Activated naive CD8-positive, alpha-beta T cell (primary cell): ENCODE data around the gene KIFC3.
"Not testable (repeated sequence)": the region's sequence is repeated elsewhere in the genome, so short reads cannot be mapped to it uniquely, and the experiment has no call there.

Experiments used
- H3K27ac Mint-ChIP-seq: one replicate; pipeline ENCODE4 v1.8.0; 2021; ENCODE audit warnings: mixed read lengths
- H3K27me3 Mint-ChIP-seq: one replicate; pipeline ENCODE4 v1.8.0; 2021; ENCODE audit warnings: mixed read lengths
- H3K36me3 Mint-ChIP-seq: one replicate; pipeline ENCODE4 v1.8.0; 2021; ENCODE audit warnings: mixed read lengths
- H3K4me1 Mint-ChIP-seq: one replicate; pipeline ENCODE4 v1.8.0; 2021; ENCODE audit warnings: low read depth, mixed read lengths
- H3K4me3 Mint-ChIP-seq: one replicate; pipeline ENCODE4 v1.8.0; 2021; ENCODE audit warnings: mild to moderate bottlenecking, mixed read lengths
- H3K9me3 Mint-ChIP-seq: one replicate; pipeline ENCODE4 v1.8.0; 2021; ENCODE audit warnings: low read depth, mixed read lengths

Gene KIFC3

GRCh38 chr16:57730771-57731730 lies 71.2 kb downstream of the KIFC3 start:
- Mint-ChIP-seq H3K27ac (no peak overlapping the region), H3K27me3 (no peaks in the 10 kb centered on the region), H3K4me1 (peaks cover 5% of the 10 kb centered on the region), H3K9me3 (no peaks in the 10 kb centered on the region), H3K36me3 (peaks cover 4% of the 10 kb centered on the region), H3K4me3 (no peak overlapping the region)

GRCh38 chr16:57729852-57730251 lies 72.4 kb downstream of the KIFC3 start:
- H3K36me3 Mint-ChIP-seq, H3K9me3 Mint-ChIP-seq, H3K4me3 Mint-ChIP-seq, H3K4me1 Mint-ChIP-seq, H3K27me3 Mint-ChIP-seq, H3K27ac Mint-ChIP-seq: not testable (repeated sequence)

GRCh38 chr16:57729182-57729484 lies 73.2 kb downstream of the KIFC3 start:
- Mint-ChIP-seq H3K4me3 (no peak overlapping the region), H3K27me3 (no peaks in the 10 kb centered on the region), H3K36me3 (peaks cover 4% of the 10 kb centered on the region), H3K9me3 (no peaks in the 10 kb centered on the region), H3K4me1 (no peaks in the 10 kb centered on the region), H3K27ac (no peak overlapping the region)

GRCh38 chr16:57728336-57729181 lies 73.7 kb downstream of the KIFC3 start:
- Mint-ChIP-seq H3K9me3 (no peaks in the 10 kb centered on the region), H3K27me3 (no peaks in the 10 kb centered on the region), H3K27ac (no peak overlapping the region), H3K4me3 (no peak overlapping the region), H3K4me1 (no peaks in the 10 kb centered on the region), H3K36me3 (peaks cover 4% of the 10 kb centered on the region)

GRCh38 chr16:57727610-57728009 lies 74.7 kb downstream of the KIFC3 start:
- Mint-ChIP-seq H3K4me1 (no peaks in the 10 kb centered on the region), H3K36me3 (peaks cover under 1% of the 10 kb centered on the region), H3K27ac (no peak overlapping the region), H3K9me3 (no peaks in the 10 kb centered on the region), H3K4me3 (no peak overlapping the region), H3K27me3 (no peaks in the 10 kb centered on the region)

GRCh38 chr16:57726433-57726947 lies 75.8 kb downstream of the KIFC3 start:
- no peaks in the 10 kb centered on the region for H3K9me3 Mint-ChIP-seq
- H3K27ac Mint-ChIP-seq, result no peak overlapping the region
- H3K27me3 Mint-ChIP-seq, result no peaks in the 10 kb centered on the region
- no peaks in the 10 kb centered on the region for H3K36me3 Mint-ChIP-seq
- H3K4me1 Mint-ChIP-seq, result no peaks in the 10 kb centered on the region
- H3K4me3 Mint-ChIP-seq, result no peak overlapping the region

GRCh38 chr16:57725976-57726375 lies 76.3 kb downstream of the KIFC3 start:
- Mint-ChIP-seq H3K27ac (no peak overlapping the region), H3K4me1 (no peaks in the 10 kb centered on the region), H3K27me3 (no peaks in the 10 kb centered on the region)

GRCh38 chr16:57725554-57725953 lies 76.7 kb downstream of the KIFC3 start:
- no peak overlapping the region for H3K27ac Mint-ChIP-seq
- H3K4me1 Mint-ChIP-seq, result no peaks in the 10 kb centered on the region
- no peaks in the 10 kb centered on the region for H3K27me3 Mint-ChIP-seq
- H3K4me3 Mint-ChIP-seq, result no peak overlapping the region
- H3K36me3 Mint-ChIP-seq, result no peaks in the 10 kb centered on the region
- no peaks in the 10 kb centered on the region for H3K9me3 Mint-ChIP-seq

More at GRCh38 chr16:57725976-57726375, 76.3 kb downstream of the KIFC3 start:
- Mint-ChIP-seq H3K4me3 (no peak overlapping the region), H3K36me3 (no peaks in the 10 kb centered on the region), H3K9me3 (no peaks in the 10 kb centered on the region)

GRCh38 chr16:57725151-57725550 lies 77.1 kb downstream of the KIFC3 start:
- H3K27me3 Mint-ChIP-seq, result no peaks in the 10 kb centered on the region
- H3K4me3 Mint-ChIP-seq, result no peak overlapping the region
- H3K9me3 Mint-ChIP-seq, result no peaks in the 10 kb centered on the region
- H3K27ac Mint-ChIP-seq, result no peak overlapping the region
- H3K36me3 Mint-ChIP-seq, result no peaks in the 10 kb centered on the region
- H3K4me1 Mint-ChIP-seq, result no peaks in the 10 kb centered on the region

- Mint-ChIP-seq H3K36me3 (no peaks in the 10 kb centered on the region), H3K9me3 (no peaks in the 10 kb centered on the region), H3K27me3 (no peaks in the 10 kb centered on the region), H3K4me1 (no peaks in the 10 kb centered on the region), H3K27ac (no peak overlapping the region), H3K4me3 (no peak overlapping the region)
Observed at GRCh38 chr16:57724531-57724930, 77.8 kb downstream of the KIFC3 start.

- H3K4me3 Mint-ChIP-seq, result no peak overlapping the region
- no peaks in the 10 kb centered on the region for H3K27me3 Mint-ChIP-seq
- no peaks in the 10 kb centered on the region for H3K36me3 Mint-ChIP-seq
- H3K27ac Mint-ChIP-seq, result no peak overlapping the region
- H3K4me1 Mint-ChIP-seq, result no peaks in the 10 kb centered on the region
- H3K9me3 Mint-ChIP-seq, result no peaks in the 10 kb centered on the region
Observed at GRCh38 chr16:57723170-57723569, 79.1 kb downstream of the KIFC3 start.

GRCh38 chr16:57722651-57723050 lies 79.6 kb downstream of the KIFC3 start:
- H3K27ac Mint-ChIP-seq, result no peak overlapping the region
- no peaks in the 10 kb centered on the region for H3K36me3 Mint-ChIP-seq
- H3K27me3 Mint-ChIP-seq, result no peaks in the 10 kb centered on the region
- H3K4me1 Mint-ChIP-seq, result no peaks in the 10 kb centered on the region
- no peak overlapping the region for H3K4me3 Mint-ChIP-seq
- no peaks in the 10 kb centered on the region for H3K9me3 Mint-ChIP-seq

- no peaks in the 10 kb centered on the region for H3K27me3 Mint-ChIP-seq
- H3K36me3 Mint-ChIP-seq, result no peaks in the 10 kb centered on the region
- H3K4me1 Mint-ChIP-seq, result no peaks in the 10 kb centered on the region
- no peak overlapping the region for H3K27ac Mint-ChIP-seq
- no peaks in the 10 kb centered on the region for H3K9me3 Mint-ChIP-seq
- H3K4me3 Mint-ChIP-seq, result no peak overlapping the region
Observed at GRCh38 chr16:57722210-57722499, 80.1 kb downstream of the KIFC3 start.

- Mint-ChIP-seq H3K27ac (no peak overlapping the region), H3K4me1 (no peaks in the 10 kb centered on the region), H3K27me3 (no peaks in the 10 kb centered on the region)
Observed at GRCh38 chr16:57721356-57722209, 80.7 kb downstream of the KIFC3 start.

More at GRCh38 chr16:57721356-57722209, 80.7 kb downstream of the KIFC3 start:
- no peaks in the 10 kb centered on the region for H3K36me3 Mint-ChIP-seq
- no peaks in the 10 kb centered on the region for H3K9me3 Mint-ChIP-seq
- no peak overlapping the region for H3K4me3 Mint-ChIP-seq
